Hematopoietic multipotent progenitor cell treated with erythropoietin and hydrocortisone succinate and interleukin-3 and kit ligand, for 4 days (in vitro differentiated cells): ENCODE measurements around the gene SLC9A3.

Experiments used
- DNase-seq: peaks from one replicate; pipeline ENCODE4 v3.0.0-alpha.2; 2015

SLC9A3 gene

GRCh38 chr5:538271-538771, 14.1 kb upstream of the SLC9A3 start:
- DNase-seq = no peak

- DNase-seq = no peak
These were observed 13.4 kb upstream of the SLC9A3 start for GRCh38 chr5:537621-538071.

DNA sequence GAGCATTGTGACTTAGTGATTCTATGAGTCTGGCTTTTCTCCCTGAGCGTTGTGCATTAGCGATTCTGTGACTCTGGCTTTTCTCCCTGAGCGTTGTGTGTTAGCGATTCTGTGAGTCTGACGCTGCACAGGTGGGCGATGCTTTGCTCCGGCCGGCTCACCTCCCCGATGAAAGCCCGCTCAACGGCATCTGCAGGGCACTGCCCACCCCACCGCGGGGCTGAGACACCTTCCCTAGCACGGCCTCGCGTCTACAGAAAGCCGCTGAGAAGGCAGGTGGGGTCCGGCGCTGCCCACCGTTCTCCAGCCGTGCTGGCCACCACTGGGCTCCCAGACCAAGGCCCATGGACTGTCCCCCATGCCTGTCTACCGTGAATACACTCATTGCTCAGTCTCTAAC, 12.8 kb upstream of the SLC9A3 start:
- no peak for DNase-seq

DNA sequence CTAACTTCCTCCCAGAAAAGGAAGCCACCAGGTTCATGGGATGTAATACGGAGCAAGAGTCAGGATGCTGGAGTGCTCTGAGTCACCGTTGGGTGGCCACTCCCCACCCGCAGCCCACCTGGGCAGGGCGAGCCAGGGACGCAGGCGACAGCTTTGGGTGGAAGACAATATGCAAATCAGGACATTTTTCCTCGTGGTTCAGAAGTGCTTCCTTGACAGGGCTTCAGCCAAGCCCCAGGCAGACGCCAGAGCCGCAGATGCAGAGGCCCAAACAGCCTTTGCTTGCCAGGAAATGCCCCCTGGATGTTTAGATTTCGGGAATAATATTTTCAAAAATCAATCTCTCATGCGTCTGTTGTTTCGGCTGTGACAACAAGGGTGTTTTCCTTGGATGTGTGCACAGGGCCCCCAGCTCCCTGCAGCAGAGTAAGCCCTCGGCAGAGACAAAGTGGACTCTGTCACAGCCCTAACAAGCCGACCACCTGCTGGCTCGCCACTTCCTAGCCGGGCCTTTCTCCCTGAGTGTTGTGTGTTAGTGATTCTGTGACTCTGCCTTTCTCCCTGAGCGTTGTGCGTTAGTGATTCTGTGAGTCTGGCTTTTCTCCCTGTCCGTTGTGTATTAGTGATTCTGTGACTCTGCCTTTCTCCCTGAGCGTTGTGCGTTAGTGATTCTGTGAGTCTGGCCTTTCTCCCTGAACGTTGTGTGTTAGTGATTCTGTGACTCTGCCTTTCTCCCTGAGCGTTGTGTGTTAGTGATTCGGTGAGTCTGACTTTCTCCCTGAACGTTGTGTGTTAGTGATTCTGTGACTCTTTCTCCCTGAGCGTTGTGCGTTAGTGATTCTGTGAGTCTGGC, 11.8 kb upstream of the SLC9A3 start:
- no peak for DNase-seq

GRCh38 chr5:534743-535671, 10.8 kb upstream of the SLC9A3 start:
- DNase-seq = no peak

GRCh38 chr5:533955-534742, 9.9 kb upstream of the SLC9A3 start:
- no peak for DNase-seq

DNA sequence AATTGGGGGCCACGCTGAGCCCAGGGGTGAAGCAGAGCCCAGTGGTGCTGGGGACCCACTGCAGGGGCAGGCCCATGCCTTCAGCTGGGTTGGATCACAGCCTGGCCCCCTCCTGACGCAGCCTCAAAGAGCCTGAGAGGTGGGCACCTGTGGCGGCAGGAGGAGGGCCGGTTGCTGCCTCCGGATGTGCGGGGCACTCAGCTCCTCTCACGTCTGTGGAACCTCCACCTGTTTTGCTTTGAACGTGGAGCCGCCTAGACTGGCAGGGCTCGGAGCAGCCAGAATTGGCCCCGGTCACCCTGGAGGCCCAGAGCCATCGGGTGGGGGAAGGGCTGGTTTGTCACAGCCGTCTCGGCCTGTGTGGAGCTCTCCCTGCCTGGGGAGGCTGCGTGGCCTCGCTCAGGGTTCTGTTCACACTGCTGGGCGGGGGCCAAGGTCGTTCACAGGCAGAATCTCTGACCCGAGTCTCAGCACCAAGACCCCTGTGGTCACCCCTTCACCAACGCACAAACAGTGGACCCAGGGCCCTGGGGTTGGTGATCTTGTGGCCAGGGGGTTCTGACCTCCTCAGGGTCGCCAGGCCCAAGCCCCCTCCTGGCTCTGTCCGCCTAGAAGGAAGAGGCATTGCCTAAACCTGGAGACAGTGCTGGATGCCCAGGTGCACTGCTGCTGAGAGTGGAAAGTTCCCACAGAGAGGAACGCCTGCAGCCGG, 9.2 kb upstream of the SLC9A3 start:
- DNase-seq = no peak

- no peak for DNase-seq
These were observed 8.4 kb upstream of the SLC9A3 start for GRCh38 chr5:532521-533242.

- no peak for DNase-seq
These were observed 7.6 kb upstream of the SLC9A3 start for GRCh38 chr5:531749-532315.

- DNase-seq = no peak
These were observed 7.0 kb upstream of the SLC9A3 start for GRCh38 chr5:531101-531748.

- peak; percentile 60 for DNase-seq
These were observed 6.0 kb upstream of the SLC9A3 start for GRCh38 chr5:530001-530955.

DNA sequence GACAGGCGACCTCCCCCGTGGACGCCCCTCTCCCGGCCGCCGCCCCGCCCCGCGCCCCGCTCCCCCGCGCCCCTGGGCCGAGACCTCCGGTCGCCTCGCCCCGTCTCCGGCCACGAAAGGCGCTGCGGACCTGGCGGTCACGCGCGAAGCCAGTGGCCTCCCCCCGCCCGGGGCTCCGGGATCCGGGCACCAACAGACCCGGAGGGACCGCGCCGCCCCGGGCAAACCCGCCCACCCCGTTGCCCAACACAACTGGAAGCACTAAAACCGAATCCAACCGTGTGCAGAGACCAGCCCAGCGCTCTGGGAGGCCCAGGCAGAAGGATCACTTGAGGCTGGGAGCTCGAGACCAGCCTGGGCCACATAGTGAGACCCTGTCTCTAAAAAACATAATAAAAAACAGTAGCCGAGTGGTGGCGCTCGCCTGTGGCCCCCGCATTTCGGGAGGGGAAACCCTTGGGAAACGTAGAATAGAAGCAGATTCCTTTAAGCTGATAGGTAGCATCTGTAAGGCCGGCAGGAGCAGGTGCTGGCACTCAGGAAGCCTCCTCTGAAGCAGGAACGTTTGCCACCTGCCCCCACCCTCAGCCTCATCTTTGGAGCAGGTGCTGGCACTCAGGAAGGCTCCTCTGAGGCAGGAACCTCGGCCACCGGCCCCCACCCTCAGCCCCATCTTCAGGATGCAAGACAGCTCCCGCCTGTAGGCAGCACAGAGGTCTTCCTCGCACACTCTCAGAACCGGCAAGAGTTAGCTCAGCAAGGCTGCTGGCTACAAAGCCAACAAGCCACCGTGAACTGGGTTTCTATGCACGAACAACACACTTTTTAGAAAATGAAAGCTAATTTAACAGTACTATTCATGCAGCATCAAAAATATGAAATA, 4.6 kb upstream of the SLC9A3 start:
- no peak for DNase-seq

GRCh38 chr5:527646-528628, 3.7 kb upstream of the SLC9A3 start:
- DNase-seq = peak; percentile 34

- DNase-seq = no peak
These were observed 2.3 kb upstream of the SLC9A3 start for GRCh38 chr5:526456-527088.

DNA sequence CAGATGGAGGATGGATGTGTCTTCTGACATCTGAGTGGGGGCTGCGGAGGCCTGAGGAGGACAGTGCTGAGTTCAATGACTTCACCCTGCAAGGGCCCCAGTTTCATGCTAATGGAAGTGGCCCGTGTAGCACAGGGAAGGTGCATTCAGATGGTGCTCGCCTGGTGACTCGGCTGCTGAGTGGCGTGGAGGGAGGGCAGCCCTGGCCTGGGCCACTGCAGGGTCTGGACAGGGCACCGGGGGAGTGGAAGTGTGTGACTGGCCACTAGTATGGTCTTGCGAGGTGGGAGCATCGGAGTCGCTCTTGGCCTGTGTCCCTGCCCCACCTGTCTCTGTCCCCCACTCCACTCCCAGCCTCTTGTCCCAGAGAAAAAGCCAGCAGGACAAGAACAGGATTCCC, 1.7 kb upstream of the SLC9A3 start:
- no peak for DNase-seq

GRCh38 chr5:524973-525761, 918 bp upstream of the SLC9A3 start:
- DNase-seq = no peak
